Activated T-helper 1 cell treated with Interleukin-2 at 50 U/mL for 16 hours (primary cell): Measurements from ENCODE around the gene SPATA6.

ENCODE experiments used
- DNase-seq: peaks from one replicate; pipeline ENCODE4 v3.0.0-alpha.2; 2020; ENCODE audit warnings: low read depth

SPATA6 gene

GRCh38 chr1:48251323-48251722 lies 220.7 kb downstream of the SPATA6 start:
- DNase-seq, result no peak

GRCh38 chr1:48250572-48250971 lies 221.4 kb downstream of the SPATA6 start:
- DNase-seq, result no peak

GRCh38 chr1:48249868-48250267 lies 222.1 kb downstream of the SPATA6 start:
- no peak for DNase-seq

- DNase-seq, result no peak
Measured at GRCh38 chr1:48248356-48248755, 223.6 kb downstream of the SPATA6 start.

- DNase-seq, result no peak
Measured at GRCh38 chr1:48246727-48247126, 225.3 kb downstream of the SPATA6 start.
